ENCODE measurements around the gene CRISPLD2.

GRCh38 chr16:84843149-84844048, 23.6 kb downstream of the CRISPLD2 start:
- no peak for TF ChIP-seq POLR2AphosphoS5 (IDR thresholded peaks at IDR 0.05)
- no peak for TF ChIP-seq CTCF (IDR thresholded peaks at IDR 0.05; ENCODE audit: poor library complexity, severe bottlenecking)
- TF ChIP-seq TAF1 (IDR thresholded peaks at IDR 0.05; ENCODE audit: low read depth): no peak
- no peak for TF ChIP-seq RAD21 (conservative IDR thresholded peaks at IDR 0.05)
- TF ChIP-seq EZH2 (IDR thresholded peaks at IDR 0.05; ENCODE audit: borderline replicate concordance, insufficient read depth, low read length, poor library complexity, severe bottlenecking): no peak
- TF ChIP-seq EP300 (conservative IDR thresholded peaks at IDR 0.05; ENCODE audit: poor library complexity, severe bottlenecking): no peak
- no peak for TF ChIP-seq REST (IDR thresholded peaks at IDR 0.05; ENCODE audit: borderline replicate concordance)
- no peak for TF ChIP-seq SMC3 (conservative IDR thresholded peaks at IDR 0.05; ENCODE audit: poor library complexity)
